Activated T-cell treated with anti-CD3 and anti-CD28 coated beads, Interleukin-2, amount 50 U/mL, for 24 hours (primary cell): ENCODE results near the gene UFM1.
"Not testable (repeated sequence)": the region's sequence is repeated elsewhere in the genome, so short reads cannot be mapped to it uniquely, and the experiment has no call there.

Experiments
- DNase-seq: peaks from one replicate; pipeline ENCODE4 v3.0.0-alpha.2; 2020
- H3K27ac Mint-ChIP-seq: 2 replicates; pipeline ENCODE4 v1.8.0; 2020; ENCODE audit warnings: mild to moderate bottlenecking, mixed read lengths
- H3K27me3 Mint-ChIP-seq: 2 replicates; pipeline ENCODE4 v1.8.0; 2020; ENCODE audit warnings: mixed read lengths
- H3K36me3 Mint-ChIP-seq: 2 replicates; pipeline ENCODE4 v1.8.0; 2020; ENCODE audit warnings: low read depth, mixed read lengths
- H3K4me1 Mint-ChIP-seq: 2 replicates; pipeline ENCODE4 v1.8.0; 2020; ENCODE audit warnings: low read depth, mixed read lengths
- H3K4me3 Mint-ChIP-seq: 2 replicates; pipeline ENCODE4 v1.8.0; 2020; ENCODE audit warnings: mild to moderate bottlenecking, moderate library complexity, mixed read lengths
- H3K9me3 Mint-ChIP-seq: 2 replicates; pipeline ENCODE4 v1.8.0; 2020; ENCODE audit warnings: mixed read lengths

Gene UFM1

GRCh38 chr13:38349390-38350113 is at the start of gene UFM1:
Gene UFM1 (plus strand): TSS chr13:38349851. CDS start chr13:38349920, 69 bp downstream.
- Mint-ChIP-seq H3K4me1 (peaks cover 46% of the 10 kb centered on the region), H3K27me3 (no peaks in the 10 kb centered on the region), H3K9me3 (no peaks in the 10 kb centered on the region), H3K4me3 (peak within 1 kb of the TSS; percentile 99), H3K36me3 (peaks cover 46% of the 10 kb centered on the region), H3K27ac (peak within 1 kb of the TSS; percentile 99)
- DNase-seq = peak; percentile 85

- no peak for DNase-seq
- H3K27ac Mint-ChIP-seq = no peak overlapping the region
- no peaks in the 10 kb centered on the region for H3K27me3 Mint-ChIP-seq
- H3K9me3 Mint-ChIP-seq = no peaks in the 10 kb centered on the region
- H3K4me3 Mint-ChIP-seq = no peak overlapping the region
- no peaks in the 10 kb centered on the region for H3K4me1 Mint-ChIP-seq
- no peaks in the 10 kb centered on the region for H3K36me3 Mint-ChIP-seq
Measured at GRCh38 chr13:38301236-38301635, 48.4 kb upstream of the UFM1 start.

- no peak overlapping the region for H3K4me3 Mint-ChIP-seq
- no peaks in the 10 kb centered on the region for H3K36me3 Mint-ChIP-seq
- no peaks in the 10 kb centered on the region for H3K27me3 Mint-ChIP-seq
- no peaks in the 10 kb centered on the region for H3K9me3 Mint-ChIP-seq
- DNase-seq = no peak
- no peak overlapping the region for H3K27ac Mint-ChIP-seq
- H3K4me1 Mint-ChIP-seq = no peaks in the 10 kb centered on the region
Measured at GRCh38 chr13:38303816-38304320, 45.8 kb upstream of the UFM1 start.

GRCh38 chr13:38308736-38309135 is 40.9 kb upstream of the UFM1 start:
- Mint-ChIP-seq H3K4me3 (no peak overlapping the region), H3K36me3 (no peaks in the 10 kb centered on the region), H3K4me1 (no peaks in the 10 kb centered on the region), H3K27me3 (peaks cover 4% of the 10 kb centered on the region), H3K9me3 (no peaks in the 10 kb centered on the region), H3K27ac (no peak overlapping the region)
- no peak for DNase-seq

GRCh38 chr13:38309397-38309796 is 40.3 kb upstream of the UFM1 start:
- no peak overlapping the region for H3K27ac Mint-ChIP-seq
- H3K36me3 Mint-ChIP-seq = no peaks in the 10 kb centered on the region
- H3K4me3 Mint-ChIP-seq = no peak overlapping the region
- DNase-seq = no peak
- no peaks in the 10 kb centered on the region for H3K4me1 Mint-ChIP-seq
- peaks cover 4% of the 10 kb centered on the region for H3K27me3 Mint-ChIP-seq
- no peaks in the 10 kb centered on the region for H3K9me3 Mint-ChIP-seq

- not testable (repeated sequence) for H3K4me1 Mint-ChIP-seq, DNase-seq, H3K27me3 Mint-ChIP-seq, H3K36me3 Mint-ChIP-seq, H3K4me3 Mint-ChIP-seq, H3K27ac Mint-ChIP-seq, H3K9me3 Mint-ChIP-seq
Measured at GRCh38 chr13:38311175-38311574, 38.5 kb upstream of the UFM1 start.

GRCh38 chr13:38316129-38316528 is 33.5 kb upstream of the UFM1 start:
- Mint-ChIP-seq H3K4me3 (no peak overlapping the region), H3K36me3 (no peaks in the 10 kb centered on the region), H3K9me3 (no peaks in the 10 kb centered on the region), H3K4me1 (no peaks in the 10 kb centered on the region), H3K27me3 (peaks cover 29% of the 10 kb centered on the region), H3K27ac (no peak overlapping the region)
- no peak for DNase-seq

GRCh38 chr13:38321654-38322053 is 28.0 kb upstream of the UFM1 start:
- H3K27me3 Mint-ChIP-seq = peaks cover 34% of the 10 kb centered on the region
- no peaks in the 10 kb centered on the region for H3K36me3 Mint-ChIP-seq
- H3K4me1 Mint-ChIP-seq = no peaks in the 10 kb centered on the region
- H3K9me3 Mint-ChIP-seq = no peaks in the 10 kb centered on the region
- no peak overlapping the region for H3K27ac Mint-ChIP-seq
- H3K4me3 Mint-ChIP-seq = no peak overlapping the region
- DNase-seq = no peak

GRCh38 chr13:38325426-38325825 is 24.2 kb upstream of the UFM1 start:
- Mint-ChIP-seq H3K4me3 (no peak overlapping the region), H3K27ac (no peak overlapping the region), H3K4me1 (no peaks in the 10 kb centered on the region), H3K9me3 (no peaks in the 10 kb centered on the region), H3K36me3 (no peaks in the 10 kb centered on the region), H3K27me3 (peaks cover 13% of the 10 kb centered on the region)
- no peak for DNase-seq

GRCh38 chr13:38328699-38329098 is 21.0 kb upstream of the UFM1 start:
- no peaks in the 10 kb centered on the region for H3K4me1 Mint-ChIP-seq
- H3K9me3 Mint-ChIP-seq = no peaks in the 10 kb centered on the region
- no peak overlapping the region for H3K4me3 Mint-ChIP-seq
- DNase-seq = no peak
- H3K36me3 Mint-ChIP-seq = no peaks in the 10 kb centered on the region
- H3K27me3 Mint-ChIP-seq = peaks cover 6% of the 10 kb centered on the region
- H3K27ac Mint-ChIP-seq = no peak overlapping the region

GRCh38 chr13:38334845-38335244 is 14.8 kb upstream of the UFM1 start:
- no peak for DNase-seq
- Mint-ChIP-seq H3K4me3 (no peak overlapping the region), H3K27me3 (no peaks in the 10 kb centered on the region), H3K9me3 (no peaks in the 10 kb centered on the region), H3K4me1 (no peaks in the 10 kb centered on the region), H3K27ac (no peak overlapping the region), H3K36me3 (no peaks in the 10 kb centered on the region)

GRCh38 chr13:38338089-38338488 is 11.6 kb upstream of the UFM1 start:
- H3K36me3 Mint-ChIP-seq = no peaks in the 10 kb centered on the region
- H3K4me1 Mint-ChIP-seq = no peaks in the 10 kb centered on the region
- no peak overlapping the region for H3K27ac Mint-ChIP-seq
- no peaks in the 10 kb centered on the region for H3K27me3 Mint-ChIP-seq
- no peak overlapping the region for H3K4me3 Mint-ChIP-seq
- no peak for DNase-seq
- H3K9me3 Mint-ChIP-seq = no peaks in the 10 kb centered on the region

- H3K9me3 Mint-ChIP-seq = no peaks in the 10 kb centered on the region
Measured at GRCh38 chr13:38340624-38341023, 9.0 kb upstream of the UFM1 start.

GRCh38 chr13:38341149-38341692 is 8.4 kb upstream of the UFM1 start:
- Mint-ChIP-seq H3K27me3 (no peaks in the 10 kb centered on the region), H3K27ac (no peak overlapping the region), H3K9me3 (no peaks in the 10 kb centered on the region), H3K36me3 (no peaks in the 10 kb centered on the region), H3K4me3 (no peak overlapping the region), H3K4me1 (no peaks in the 10 kb centered on the region)
- no peak for DNase-seq

More at GRCh38 chr13:38340624-38341023, 9.0 kb upstream of the UFM1 start:
- Mint-ChIP-seq H3K36me3 (no peaks in the 10 kb centered on the region), H3K4me1 (no peaks in the 10 kb centered on the region), H3K4me3 (no peak overlapping the region), H3K27me3 (no peaks in the 10 kb centered on the region), H3K27ac (no peak overlapping the region)
- DNase-seq = no peak

- Mint-ChIP-seq H3K27ac (no peak overlapping the region), H3K4me3 (no peak overlapping the region), H3K9me3 (no peaks in the 10 kb centered on the region), H3K36me3 (peaks cover 25% of the 10 kb centered on the region), H3K27me3 (no peaks in the 10 kb centered on the region), H3K4me1 (peaks cover 31% of the 10 kb centered on the region)
- no peak for DNase-seq
Measured at GRCh38 chr13:38346764-38347163, 2.9 kb upstream of the UFM1 start.
